Activated naive CD8-positive, alpha-beta T cell treated with anti-CD3 and anti-CD28 coated beads for 36 hours (primary cell): Measurements from ENCODE around the gene CABP2. TPM values are rescaled to one million over a fixed set of nuclear protein-coding genes. Genes with fewer than 3 reads are reported as not detected.

Source experiments
- DNase-seq: peaks from one replicate; pipeline ENCODE4 v3.0.0; 2021
- H3K27ac Mint-ChIP-seq: one replicate; pipeline ENCODE4 v1.8.0; 2022; ENCODE audit warnings: mild to moderate bottlenecking, moderate library complexity, mixed read lengths
- H3K27me3 Mint-ChIP-seq: one replicate; pipeline ENCODE4 v1.8.0; 2022; ENCODE audit warnings: mild to moderate bottlenecking, mixed read lengths
- H3K36me3 Mint-ChIP-seq: one replicate; pipeline ENCODE4 v1.8.0; 2021; ENCODE audit warnings: mild to moderate bottlenecking, mixed read lengths
- H3K4me1 Mint-ChIP-seq: one replicate; pipeline ENCODE4 v1.8.0; 2021; ENCODE audit warnings: mixed read lengths
- H3K4me3 Mint-ChIP-seq: one replicate; pipeline ENCODE4 v1.8.0; 2022; ENCODE audit warnings: mild to moderate bottlenecking, moderate library complexity, mixed read lengths
- H3K9me3 Mint-ChIP-seq: one replicate; pipeline ENCODE4 v1.8.0; 2022; ENCODE audit warnings: mixed read lengths
- total RNA-seq, 2 experiments: library from RNA; stranded (reverse); gene quantifications; one replicate each; pipeline ENCODE4 v1.2.3, GENCODE V29; 2021

The CABP2 gene
- total RNA-seq, 2 experiments from 2014 or later: not detected

- Mint-ChIP-seq H3K36me3 (peaks cover 12% of the 10 kb centered on the region), H3K27me3 (no peaks in the 10 kb centered on the region), H3K4me1 (peaks cover 37% of the 10 kb centered on the region), H3K27ac (peak overlapping the region; percentile 88), H3K9me3 (no peaks in the 10 kb centered on the region), H3K4me3 (peak overlapping the region; percentile 89)
- no peak for DNase-seq
Observed at GRCh38 chr11:67506426-67507051, 16.7 kb downstream of the CABP2 start.

GRCh38 chr11:67505605-67506396 lies 17.4 kb downstream of the CABP2 start:
- H3K27ac Mint-ChIP-seq: peak overlapping the region; percentile 88

GRCh38 chr11:67504950-67505581 lies 18.2 kb downstream of the CABP2 start, which contains the start of gene PITPNM1:
Gene PITPNM1, minus strand, starts transcription at chr11:67505363. Its CDS starts 1,183 bp downstream, at chr11:67504180.
- Mint-ChIP-seq H3K4me3 (peak within 1 kb of the TSS; percentile 89), H3K27me3 (no peaks in the 10 kb centered on the region), H3K4me1 (peaks cover 49% of the 10 kb centered on the region), H3K27ac (peak within 1 kb of the TSS; percentile 88), H3K9me3 (no peaks in the 10 kb centered on the region), H3K36me3 (peaks cover 22% of the 10 kb centered on the region)
- peak; percentile 84 for DNase-seq

More at GRCh38 chr11:67505605-67506396, 17.4 kb downstream of the CABP2 start:
- H3K9me3 Mint-ChIP-seq: no peaks in the 10 kb centered on the region
- peak; percentile 94 for DNase-seq
- no peaks in the 10 kb centered on the region for H3K27me3 Mint-ChIP-seq
- peaks cover 18% of the 10 kb centered on the region for H3K36me3 Mint-ChIP-seq
- H3K4me1 Mint-ChIP-seq: peaks cover 45% of the 10 kb centered on the region
- H3K4me3 Mint-ChIP-seq: peak overlapping the region; percentile 89

- peaks cover 49% of the 10 kb centered on the region for H3K4me1 Mint-ChIP-seq
- H3K4me3 Mint-ChIP-seq: peak overlapping the region; percentile 89
- H3K9me3 Mint-ChIP-seq: no peaks in the 10 kb centered on the region
- no peaks in the 10 kb centered on the region for H3K27me3 Mint-ChIP-seq
- peak overlapping the region; percentile 81 for H3K27ac Mint-ChIP-seq
- H3K36me3 Mint-ChIP-seq: peaks cover 25% of the 10 kb centered on the region
- DNase-seq: peak; percentile 53
Observed at GRCh38 chr11:67504005-67504949, 19.0 kb downstream of the CABP2 start.

GRCh38 chr11:67503119-67504004 lies 19.9 kb downstream of the CABP2 start:
- H3K9me3 Mint-ChIP-seq: no peaks in the 10 kb centered on the region
- no peaks in the 10 kb centered on the region for H3K27me3 Mint-ChIP-seq
- DNase-seq: no peak
- peak overlapping the region; percentile 67 for H3K4me3 Mint-ChIP-seq
- peaks cover 41% of the 10 kb centered on the region for H3K4me1 Mint-ChIP-seq
- H3K27ac Mint-ChIP-seq: no peak overlapping the region
- H3K36me3 Mint-ChIP-seq: peaks cover 25% of the 10 kb centered on the region

GRCh38 chr11:67502328-67502979 lies 20.8 kb downstream of the CABP2 start:
- peaks cover 41% of the 10 kb centered on the region for H3K4me1 Mint-ChIP-seq
- peak overlapping the region; percentile 56 for H3K4me3 Mint-ChIP-seq
- no peak for DNase-seq
- no peaks in the 10 kb centered on the region for H3K9me3 Mint-ChIP-seq
- peaks cover 25% of the 10 kb centered on the region for H3K36me3 Mint-ChIP-seq
- no peak overlapping the region for H3K27ac Mint-ChIP-seq
- no peaks in the 10 kb centered on the region for H3K27me3 Mint-ChIP-seq

GRCh38 chr11:67501854-67502253 lies 21.4 kb downstream of the CABP2 start:
- H3K4me3 Mint-ChIP-seq: no peak overlapping the region
- no peaks in the 10 kb centered on the region for H3K9me3 Mint-ChIP-seq
- no peak for DNase-seq
- peaks cover 37% of the 10 kb centered on the region for H3K4me1 Mint-ChIP-seq
- no peaks in the 10 kb centered on the region for H3K27me3 Mint-ChIP-seq
- H3K36me3 Mint-ChIP-seq: peaks cover 23% of the 10 kb centered on the region
- no peak overlapping the region for H3K27ac Mint-ChIP-seq

GRCh38 chr11:67500831-67501715 lies 22.2 kb downstream of the CABP2 start:
- H3K4me3 Mint-ChIP-seq: no peak overlapping the region
- H3K36me3 Mint-ChIP-seq: peaks cover 17% of the 10 kb centered on the region
- no peaks in the 10 kb centered on the region for H3K27me3 Mint-ChIP-seq
- no peak for DNase-seq
- peak overlapping the region; percentile 42 for H3K27ac Mint-ChIP-seq
- H3K9me3 Mint-ChIP-seq: no peaks in the 10 kb centered on the region
- peaks cover 29% of the 10 kb centered on the region for H3K4me1 Mint-ChIP-seq

GRCh38 chr11:67500484-67500821 lies 22.8 kb downstream of the CABP2 start:
- Mint-ChIP-seq H3K4me1 (peaks cover 23% of the 10 kb centered on the region), H3K27ac (no peak overlapping the region), H3K36me3 (peaks cover 17% of the 10 kb centered on the region), H3K4me3 (no peak overlapping the region), H3K9me3 (no peaks in the 10 kb centered on the region), H3K27me3 (no peaks in the 10 kb centered on the region)
- DNase-seq: no peak

GRCh38 chr11:67499808-67500483 lies 23.3 kb downstream of the CABP2 start:
- DNase-seq: no peak
- Mint-ChIP-seq H3K4me3 (no peak overlapping the region), H3K27me3 (no peaks in the 10 kb centered on the region), H3K4me1 (peaks cover 22% of the 10 kb centered on the region), H3K27ac (no peak overlapping the region), H3K36me3 (peaks cover 17% of the 10 kb centered on the region), H3K9me3 (no peaks in the 10 kb centered on the region)

GRCh38 chr11:67498544-67498972 lies 24.7 kb downstream of the CABP2 start:
- H3K27me3 Mint-ChIP-seq: no peaks in the 10 kb centered on the region
- no peak for DNase-seq
- H3K36me3 Mint-ChIP-seq: peaks cover 17% of the 10 kb centered on the region
- H3K27ac Mint-ChIP-seq: no peak overlapping the region
- H3K4me1 Mint-ChIP-seq: peaks cover 20% of the 10 kb centered on the region
- H3K9me3 Mint-ChIP-seq: no peaks in the 10 kb centered on the region
- no peak overlapping the region for H3K4me3 Mint-ChIP-seq

GRCh38 chr11:67497656-67498291 lies 25.5 kb downstream of the CABP2 start:
- DNase-seq: no peak
- peaks cover 14% of the 10 kb centered on the region for H3K4me1 Mint-ChIP-seq
- no peaks in the 10 kb centered on the region for H3K9me3 Mint-ChIP-seq
- no peak overlapping the region for H3K4me3 Mint-ChIP-seq
- H3K36me3 Mint-ChIP-seq: peaks cover 14% of the 10 kb centered on the region
- no peak overlapping the region for H3K27ac Mint-ChIP-seq
- no peaks in the 10 kb centered on the region for H3K27me3 Mint-ChIP-seq
